Tibial nerve (tissue), 4 donors: Measurements from ENCODE around the gene YWHAQ.

Source experiments
- CTCF ChIP-seq, 5 experiments: fragments of 200-600 bp in 3 of 5; fragments of 450-650 bp in 2 of 5; sonication (generic) in 3 of 5; IDR thresholded peaks; one replicate each; pipeline ENCODE4 v1.5.1; 2016 to 2019; ENCODE audit warnings: antibody characterized with exemption in 5 of 5, mild to moderate bottlenecking in 3 of 5, moderate library complexity in 2 of 5
- EP300 ChIP-seq, 2 donors: sonication (generic); formaldehyde crosslinking; IDR thresholded peaks; one replicate each; pipeline ENCODE4 v1.6.1; 2017; ENCODE audit warnings: antibody characterized with exemption in 2 of 2, mild to moderate bottlenecking in 1 of 2
- POLR2A ChIP-seq, 2 donors: fragments of 450-650 bp; IDR thresholded peaks; one replicate each; pipeline ENCODE4 v1.6.1; 2017; ENCODE audit warnings: antibody characterized with exemption in 2 of 2, mild to moderate bottlenecking in 2 of 2, moderate library complexity in 2 of 2

GRCh38 chr2:9639740-9640343 lies 9.0 kb upstream of the YWHAQ start:
- TF ChIP-seq CTCF (IDR thresholded peaks at IDR 0.05) (no peak), EP300 (IDR thresholded peaks at IDR 0.05) (no peak), POLR2A (IDR thresholded peaks at IDR 0.05) (no peak)
